HUES6 (cell line): ENCODE data around the gene EFNA2.
A peak's percentile ranks its signal among the peaks of the same experiment; 100 is the strongest.

Experiments
- H3K27ac ChIP-seq: 2 replicates; pipeline ENCODE4 v1.7.0; 2013; ENCODE audit warnings: low read depth, mild to moderate bottlenecking, low read length, inconsistent platforms
- H3K27me3 ChIP-seq: 2 replicates; pipeline ENCODE4 v1.6.1; 2013; ENCODE audit warnings: low read length; ENCODE audit not compliant: control insufficient read depth, insufficient read depth
- H3K36me3 ChIP-seq: 2 replicates; pipeline ENCODE4 v1.6.1; 2013; ENCODE audit warnings: low read length; ENCODE audit not compliant: control insufficient read depth, insufficient read depth
- H3K4me1 ChIP-seq: 2 replicates; pipeline ENCODE4 v1.6.1; 2013; ENCODE audit warnings: low read length; ENCODE audit not compliant: control insufficient read depth, insufficient read depth
- H3K4me3 ChIP-seq: 2 replicates; pipeline ENCODE4 v1.5.1; 2013; ENCODE audit warnings: low read depth, low read length
- H3K9ac ChIP-seq: one replicate; pipeline ENCODE4 v1.6.1; 2013; ENCODE audit warnings: mild to moderate bottlenecking, low read length
- H3K9me3 ChIP-seq: 2 replicates; pipeline ENCODE4 v1.6.1; 2013; ENCODE audit warnings: low read depth, low read length; ENCODE audit not compliant: control insufficient read depth, insufficient read depth

Gene EFNA2

GRCh38 chr19:1285737-1286360 is at the start of gene EFNA2:
EFNA2 (plus strand) TSS chr19:1285873; CDS start chr19:1286169, 296 bp downstream.
- Histone ChIP-seq H3K4me3 (peak within 1 kb of the TSS; percentile 55), H3K27ac (no peak within 1 kb of the TSS), H3K4me1 (peaks cover 18% of the 10 kb centered on the region; the same call in 1 of the 2 replicates), H3K27me3 (peaks cover 47% of the 10 kb centered on the region), H3K9ac (no peak within 1 kb of the TSS), H3K9me3 (no peaks in the 10 kb centered on the region), H3K36me3 (no peaks in the 10 kb centered on the region)

- Histone ChIP-seq H3K27ac (0 out of 2 replicates have a peak overlapping the region, but pooled peaks have one; percentile 28), H3K4me1 (peaks cover 12% of the 10 kb centered on the region), H3K4me3 (peak overlapping the region; percentile 83), H3K27me3 (no peaks in the 10 kb centered on the region), H3K36me3 (peaks cover 42% of the 10 kb centered on the region), H3K9ac (peak overlapping the region; percentile 65), H3K9me3 (no peaks in the 10 kb centered on the region)
These were observed 49.1 kb upstream of the EFNA2 start for GRCh38 chr19:1236576-1236975.

- H3K9ac ChIP-seq: peak overlapping the region; percentile 65
- H3K9me3 ChIP-seq: no peaks in the 10 kb centered on the region
- H3K4me1 ChIP-seq: peaks cover 12% of the 10 kb centered on the region
- H3K27me3 ChIP-seq: no peaks in the 10 kb centered on the region
- H3K36me3 ChIP-seq: peaks cover 37% of the 10 kb centered on the region
- no peak overlapping the region; the same call in 1 of the 2 replicates for H3K27ac ChIP-seq
- H3K4me3 ChIP-seq: peak overlapping the region; percentile 83
These were observed 48.5 kb upstream of the EFNA2 start for GRCh38 chr19:1237027-1237659.

- no peak within 1 kb of the TSS; the same call in 1 of the 2 replicates for H3K27ac ChIP-seq
- H3K9ac ChIP-seq: peak within 1 kb of the TSS; percentile 65
- H3K27me3 ChIP-seq: no peaks in the 10 kb centered on the region
- peaks cover 12% of the 10 kb centered on the region for H3K4me1 ChIP-seq
- peaks cover 31% of the 10 kb centered on the region for H3K36me3 ChIP-seq
- H3K9me3 ChIP-seq: no peaks in the 10 kb centered on the region
- H3K4me3 ChIP-seq: peak within 1 kb of the TSS; percentile 83
These were observed 47.8 kb upstream of the EFNA2 start, which contains the start of gene CBARP for GRCh38 chr19:1237754-1238368. CBARP (minus strand) TSS chr19:1238005; CDS start chr19:1236100, 1,905 bp downstream.

- Histone ChIP-seq H3K9ac (no peak overlapping the region), H3K9me3 (no peaks in the 10 kb centered on the region), H3K4me1 (peaks cover 12% of the 10 kb centered on the region), H3K4me3 (peak overlapping the region; percentile 83), H3K27me3 (no peaks in the 10 kb centered on the region), H3K27ac (no peak overlapping the region), H3K36me3 (peaks cover 23% of the 10 kb centered on the region)
These were observed 47.0 kb upstream of the EFNA2 start for GRCh38 chr19:1238369-1239303.

- Histone ChIP-seq H3K36me3 (peaks cover 15% of the 10 kb centered on the region), H3K27me3 (no peaks in the 10 kb centered on the region), H3K4me3 (peak overlapping the region; percentile 70), H3K9ac (no peak overlapping the region), H3K4me1 (peaks cover 15% of the 10 kb centered on the region), H3K27ac (no peak overlapping the region), H3K9me3 (no peaks in the 10 kb centered on the region)
These were observed 46.3 kb upstream of the EFNA2 start for GRCh38 chr19:1239420-1239795.

- peak overlapping the region; percentile 70 for H3K4me3 ChIP-seq
- peak overlapping the region; percentile 49 for H3K9ac ChIP-seq
- no peaks in the 10 kb centered on the region for H3K27me3 ChIP-seq
- H3K36me3 ChIP-seq: peaks cover 10% of the 10 kb centered on the region
- peak overlapping the region; percentile 59; the same call in 1 of the 2 replicates for H3K27ac ChIP-seq
- H3K4me1 ChIP-seq: peaks cover 21% of the 10 kb centered on the region
- no peaks in the 10 kb centered on the region for H3K9me3 ChIP-seq
These were observed 45.6 kb upstream of the EFNA2 start for GRCh38 chr19:1239796-1240737.

GRCh38 chr19:1240925-1241324 is 44.7 kb upstream of the EFNA2 start:
- no peaks in the 10 kb centered on the region for H3K9me3 ChIP-seq
- H3K27me3 ChIP-seq: no peaks in the 10 kb centered on the region
- H3K4me1 ChIP-seq: peaks cover 22% of the 10 kb centered on the region
- H3K9ac ChIP-seq: no peak overlapping the region
- H3K27ac ChIP-seq: no peak overlapping the region
- H3K4me3 ChIP-seq: peak overlapping the region; percentile 89; the same call in 1 of the 2 replicates
- H3K36me3 ChIP-seq: peaks cover 1% of the 10 kb centered on the region; the same call in 1 of the 2 replicates

GRCh38 chr19:1241417-1242095 is 44.1 kb upstream of the EFNA2 start, which contains the start of gene ATP5F1D:
ATP5F1D (plus strand) TSS chr19:1241751; CDS start chr19:1241851, 100 bp downstream.
- Histone ChIP-seq H3K4me3 (peak within 1 kb of the TSS; percentile 89), H3K9me3 (no peaks in the 10 kb centered on the region), H3K9ac (peak within 1 kb of the TSS; percentile 74), H3K36me3 (0 out of 2 replicates have a peak, but pooled peaks cover 3% of the 10 kb centered on the region), H3K4me1 (peaks cover 18% of the 10 kb centered on the region), H3K27me3 (no peaks in the 10 kb centered on the region), H3K27ac (peak within 1 kb of the TSS; percentile 39; the same call in 1 of the 2 replicates)
